Activated CD4-positive, CD25-positive, alpha-beta regulatory T cell treated with anti-CD3 and anti-CD28 coated beads, Interleukin-2, amount 50 U/mL, for 16 hours (primary cell): ENCODE measurements around the gene GINM1.

Experiments
- DNase-seq: peaks from one replicate; pipeline ENCODE4 v3.0.0-alpha.2; 2020; ENCODE audit warnings: low read depth, low spot score

The GINM1 gene

DNA sequence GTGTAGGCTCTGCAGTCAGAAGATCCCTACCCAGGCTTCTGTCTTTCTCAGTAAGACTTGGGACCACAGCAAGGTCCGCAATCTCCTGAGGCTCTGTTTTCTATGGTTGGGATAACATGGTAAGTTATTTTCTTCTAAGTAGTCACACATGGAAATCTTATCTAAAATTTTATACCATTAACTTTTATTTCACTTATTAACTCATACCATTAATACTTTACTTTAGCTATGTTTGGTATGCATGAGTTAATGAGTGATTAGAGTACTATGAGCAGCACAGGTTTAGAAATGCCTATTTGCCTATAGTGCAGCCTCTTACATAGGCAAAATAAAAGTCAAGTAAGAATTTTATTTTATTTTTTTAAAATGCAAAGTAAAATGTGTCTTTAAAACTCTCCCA lies 27.2 kb downstream of the GINM1 start:
- DNase-seq: no peak

DNA sequence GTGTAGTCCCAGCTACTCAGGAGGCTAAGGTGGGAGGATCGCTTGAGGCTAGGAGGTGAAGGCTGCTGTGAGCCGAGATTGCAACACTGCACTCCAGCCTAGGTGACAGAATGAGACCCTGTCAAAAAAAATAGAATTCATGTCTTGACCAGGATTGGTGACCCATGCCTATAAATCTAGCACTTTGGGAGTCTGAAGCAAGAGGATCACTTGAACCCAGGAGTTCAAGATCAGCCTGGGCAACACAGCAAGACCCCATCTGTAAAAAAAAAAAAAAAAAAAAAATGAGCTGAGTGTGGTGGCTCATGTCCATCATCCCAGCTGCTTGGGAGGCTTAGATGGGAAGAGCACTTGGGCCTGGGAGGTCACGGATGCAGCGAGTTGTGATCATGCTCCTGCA lies 34.3 kb downstream of the GINM1 start:
- DNase-seq: no peak

DNA sequence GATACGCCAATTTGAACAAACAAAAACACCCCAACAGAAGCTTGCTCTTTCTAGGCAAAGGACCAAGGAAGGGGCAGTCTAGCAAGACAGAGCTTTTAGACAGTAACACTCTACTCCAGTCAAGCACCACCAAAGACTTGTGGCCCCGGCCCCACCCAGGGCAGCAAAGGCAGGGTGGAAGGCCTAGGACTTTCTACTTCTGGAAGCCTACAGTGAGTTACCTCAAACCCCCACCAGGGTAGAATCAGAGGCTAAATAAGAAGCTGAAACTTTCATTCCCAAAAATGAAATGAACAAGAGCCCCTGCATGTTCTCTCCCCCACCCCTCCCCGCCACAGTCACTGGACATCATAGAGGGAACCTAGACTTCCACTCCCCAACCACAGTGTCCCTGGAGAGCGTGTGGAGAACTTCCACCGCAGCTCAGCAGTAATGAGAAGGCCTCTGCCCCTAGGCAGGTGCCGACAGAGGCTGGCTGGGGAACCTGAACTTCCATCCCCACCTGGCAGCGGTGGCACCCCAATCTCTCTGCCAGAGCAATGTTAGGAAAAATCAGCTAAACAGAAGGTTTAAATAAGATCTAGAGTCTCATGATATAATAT lies 42.3 kb downstream of the GINM1 start:
- DNase-seq: no peak

DNA sequence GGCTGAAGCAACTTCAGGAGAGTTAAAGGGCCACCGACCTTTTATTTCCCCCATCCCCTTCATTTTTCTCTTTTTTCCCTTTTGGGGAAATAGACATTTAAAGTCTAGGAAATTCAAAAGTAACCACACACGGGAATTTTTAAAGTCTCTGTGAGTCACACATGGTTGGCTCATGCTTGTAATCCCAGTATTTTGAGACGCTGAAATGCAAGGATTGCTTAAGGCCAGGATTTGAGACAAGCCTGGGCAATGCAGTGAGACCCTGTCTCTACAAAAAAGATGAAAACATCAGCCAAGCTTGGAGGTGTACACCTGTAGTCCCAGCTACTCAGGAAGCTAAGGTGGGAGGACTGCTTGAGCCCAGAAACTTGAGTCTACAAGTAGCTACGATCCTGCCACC lies 48.2 kb downstream of the GINM1 start:
- no peak for DNase-seq

DNA sequence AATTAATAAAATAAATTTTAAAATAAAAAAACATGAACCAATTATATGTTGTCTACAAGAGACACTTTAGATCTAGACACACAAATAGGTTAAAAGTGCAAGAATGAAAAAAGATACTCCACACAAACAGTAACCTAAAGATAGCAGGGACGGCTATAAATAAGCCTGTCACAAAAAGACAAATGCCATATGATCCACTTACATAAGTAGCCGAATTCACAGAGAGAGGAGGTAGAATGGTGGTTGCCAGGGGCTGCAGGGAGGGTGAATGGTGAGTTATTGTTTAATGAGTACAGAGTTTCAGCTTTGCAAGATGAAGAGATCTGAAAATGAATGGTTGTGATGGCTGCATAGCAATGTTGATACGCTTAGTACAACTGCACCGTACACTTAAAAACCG lies 49.6 kb downstream of the GINM1 start:
- no peak for DNase-seq

DNA sequence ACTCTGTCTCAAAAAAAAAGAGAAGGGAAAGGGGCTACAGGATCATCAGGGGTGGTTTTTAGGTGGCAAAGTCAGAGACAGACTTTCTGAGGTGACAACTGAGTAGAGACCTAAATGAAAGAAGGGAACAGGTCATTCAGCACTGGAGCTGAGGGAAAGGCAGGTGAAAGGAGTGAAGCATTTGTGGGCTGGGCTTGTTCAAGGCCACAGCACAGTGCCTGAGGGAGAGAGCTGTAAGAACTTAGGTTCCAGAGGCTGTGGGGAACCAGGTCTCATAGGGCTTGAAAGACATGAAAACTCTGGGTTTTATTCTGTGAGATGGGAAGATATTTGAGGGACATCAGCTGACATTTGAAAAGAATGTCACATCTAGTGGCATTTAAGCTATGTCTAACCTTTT lies 61.5 kb downstream of the GINM1 start:
- DNase-seq: no peak

DNA sequence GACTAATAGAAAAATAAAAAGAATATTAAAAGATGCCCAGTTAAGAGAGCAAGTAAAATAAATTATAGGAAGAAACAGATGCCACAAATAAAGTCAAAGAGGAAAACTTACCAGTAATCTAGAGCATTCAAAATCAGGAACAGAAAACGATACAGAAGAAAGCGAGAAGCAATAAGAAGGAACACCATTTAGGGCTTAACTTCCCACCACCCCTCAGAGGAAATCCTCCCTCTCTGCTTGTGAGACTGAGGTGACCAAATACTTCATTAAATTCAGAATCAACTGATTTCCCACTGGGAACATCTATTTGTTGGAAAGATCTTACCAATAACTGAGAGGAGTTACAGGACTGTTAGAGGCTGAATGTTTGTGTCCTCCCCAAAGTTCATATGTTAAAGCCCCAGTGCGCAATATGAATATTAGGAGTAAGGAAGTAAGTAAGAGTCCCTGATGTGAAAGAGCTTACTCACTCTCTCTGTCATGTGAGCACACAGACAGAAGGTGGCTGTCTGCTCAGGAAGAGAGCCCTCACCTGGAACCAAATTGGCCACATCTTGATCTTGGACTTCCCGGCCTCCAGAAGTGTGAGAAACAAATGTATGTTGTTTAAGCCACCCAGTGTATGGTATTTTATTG lies 62.8 kb downstream of the GINM1 start:
- no peak for DNase-seq

DNA sequence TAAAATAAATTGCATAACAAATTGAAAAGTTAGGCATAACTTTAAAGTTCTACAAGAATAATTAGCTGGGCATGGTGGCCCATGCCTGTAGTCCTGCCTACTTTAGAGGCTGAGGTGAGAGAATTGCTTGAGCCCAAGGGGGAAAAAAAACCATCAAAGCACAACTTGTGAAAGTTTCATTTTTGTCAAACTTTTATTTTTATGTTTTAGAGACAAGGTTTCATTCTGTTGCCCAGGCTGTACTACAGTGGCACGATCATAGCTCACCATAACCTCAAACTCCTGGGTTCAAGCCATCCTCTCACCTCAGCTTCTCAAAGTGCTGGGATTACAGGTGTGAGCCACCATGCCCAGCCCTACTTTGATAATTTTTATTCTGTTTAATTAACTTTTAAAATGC lies 68.1 kb downstream of the GINM1 start:
- no peak for DNase-seq

DNA sequence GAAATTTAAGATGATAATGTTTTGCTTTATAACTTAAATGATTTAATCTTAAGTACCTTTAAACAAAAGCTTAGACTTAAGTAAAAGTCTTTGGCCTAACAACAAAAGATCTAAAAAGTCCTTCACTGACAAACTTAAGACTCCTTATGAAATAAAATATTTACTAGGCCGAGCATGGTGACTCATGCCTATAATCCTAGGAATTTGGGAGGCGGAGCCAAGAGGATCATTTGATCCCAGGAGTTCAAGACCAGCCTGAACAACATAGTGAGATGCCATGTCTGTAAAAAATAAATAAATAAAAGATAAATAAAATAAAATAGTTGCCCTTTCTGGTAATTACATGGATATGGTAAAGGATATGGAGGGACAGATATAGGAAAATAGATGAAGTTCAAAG lies 69.9 kb downstream of the GINM1 start:
- no peak for DNase-seq
